SU-DHL-6 (cell line): ENCODE data around the gene CLMN.

Experiments used
- EZH2phosphoT487 ChIP-seq: fragments of 200-600 bp; sonication (generic), shearing (Covaris generic); conservative IDR thresholded peaks from 2 replicates; pipeline ENCODE4 v1.6.1; 2018; ENCODE audit warnings: mild to moderate bottlenecking, antibody characterized with exemption, low read length, moderate library complexity, mixed read lengths
- TF ChIP-seq, protein P1 (sequence below): fragments of 200-600 bp; sonication (generic); IDR thresholded peaks from one replicate; pipeline ENCODE4 v1.5.1; 2017; ENCODE audit warnings: antibody characterized with exemption, mild to moderate bottlenecking, low read length, moderate library complexity; ENCODE audit not compliant: insufficient read depth, poor library complexity, severe bottlenecking

DNA sequence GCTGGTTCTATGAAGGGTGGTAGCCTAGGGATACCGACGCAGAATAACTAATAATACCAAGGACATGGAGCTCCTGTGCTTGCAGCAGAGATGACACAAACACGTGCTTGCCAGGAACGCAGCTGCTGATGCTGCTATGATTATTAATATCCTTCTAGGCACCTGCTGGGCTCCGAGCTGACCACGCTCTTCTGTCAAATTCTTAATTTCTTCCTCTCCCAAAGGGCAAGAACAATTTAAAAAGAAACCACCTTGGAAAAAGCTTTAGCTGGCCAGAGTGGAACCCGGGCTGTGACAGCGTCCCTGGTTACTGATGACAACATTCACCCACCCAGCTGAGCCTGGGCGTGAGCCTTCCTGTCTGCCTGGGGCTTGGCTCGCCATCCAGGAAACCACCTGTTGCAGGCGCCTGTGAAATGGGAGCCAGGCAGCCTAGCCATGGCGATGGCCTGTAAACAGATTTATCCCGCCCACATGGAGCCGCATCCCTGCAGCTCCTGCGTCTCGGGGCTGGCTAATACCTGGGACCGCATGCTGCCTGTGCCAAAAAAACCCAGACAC lies 28.8 kb downstream of the CLMN start:
- TF ChIP-seq, protein P1, sequence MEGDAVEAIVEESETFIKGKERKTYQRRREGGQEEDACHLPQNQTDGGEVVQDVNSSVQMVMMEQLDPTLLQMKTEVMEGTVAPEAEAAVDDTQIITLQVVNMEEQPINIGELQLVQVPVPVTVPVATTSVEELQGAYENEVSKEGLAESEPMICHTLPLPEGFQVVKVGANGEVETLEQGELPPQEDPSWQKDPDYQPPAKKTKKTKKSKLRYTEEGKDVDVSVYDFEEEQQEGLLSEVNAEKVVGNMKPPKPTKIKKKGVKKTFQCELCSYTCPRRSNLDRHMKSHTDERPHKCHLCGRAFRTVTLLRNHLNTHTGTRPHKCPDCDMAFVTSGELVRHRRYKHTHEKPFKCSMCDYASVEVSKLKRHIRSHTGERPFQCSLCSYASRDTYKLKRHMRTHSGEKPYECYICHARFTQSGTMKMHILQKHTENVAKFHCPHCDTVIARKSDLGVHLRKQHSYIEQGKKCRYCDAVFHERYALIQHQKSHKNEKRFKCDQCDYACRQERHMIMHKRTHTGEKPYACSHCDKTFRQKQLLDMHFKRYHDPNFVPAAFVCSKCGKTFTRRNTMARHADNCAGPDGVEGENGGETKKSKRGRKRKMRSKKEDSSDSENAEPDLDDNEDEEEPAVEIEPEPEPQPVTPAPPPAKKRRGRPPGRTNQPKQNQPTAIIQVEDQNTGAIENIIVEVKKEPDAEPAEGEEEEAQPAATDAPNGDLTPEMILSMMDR = no peak
- TF ChIP-seq EZH2phosphoT487 = no peak
